CD4-positive, alpha-beta T cell treated with Interleukin-6 at 100 ng/mL for 8 hours (primary cell): ENCODE results near the gene MAD1L1.

Experiments used
- DNase-seq: peaks from one replicate; pipeline ENCODE4 v3.0.0-alpha.2; 2020; ENCODE audit warnings: mixed read lengths, low spot score

MAD1L1 gene

GRCh38 chr7:2218444-2218785 is 14.3 kb downstream of the MAD1L1 start:
- no peak for DNase-seq

GRCh38 chr7:2217716-2218443 is 14.9 kb downstream of the MAD1L1 start:
- no peak for DNase-seq

GRCh38 chr7:2217206-2217605 is 15.5 kb downstream of the MAD1L1 start:
- no peak for DNase-seq

- DNase-seq, result no peak
Observed at GRCh38 chr7:2215851-2216250, 16.9 kb downstream of the MAD1L1 start.

- peak; percentile 22 for DNase-seq
Observed at GRCh38 chr7:2214636-2215035, 18.1 kb downstream of the MAD1L1 start.

GRCh38 chr7:2213551-2214215 is 19.1 kb downstream of the MAD1L1 start:
- DNase-seq, result no peak

- no peak for DNase-seq
Observed at GRCh38 chr7:2212906-2213305, 19.8 kb downstream of the MAD1L1 start.

- no peak for DNase-seq
Observed at GRCh38 chr7:2211926-2212325, 20.8 kb downstream of the MAD1L1 start.

- DNase-seq, result no peak
Observed at GRCh38 chr7:2211259-2211880, 21.4 kb downstream of the MAD1L1 start.

- DNase-seq, result no peak
Observed at GRCh38 chr7:2210551-2211258, 22.0 kb downstream of the MAD1L1 start.

GRCh38 chr7:2209961-2210323 is 22.8 kb downstream of the MAD1L1 start:
- no peak for DNase-seq

- peak; percentile 22 for DNase-seq
Observed at GRCh38 chr7:2209146-2209960, 23.4 kb downstream of the MAD1L1 start.

- DNase-seq, result no peak
Observed at GRCh38 chr7:2208712-2209111, 24.0 kb downstream of the MAD1L1 start.

GRCh38 chr7:2205036-2205780 is 27.5 kb downstream of the MAD1L1 start:
- no peak for DNase-seq

GRCh38 chr7:2204446-2204845 is 28.3 kb downstream of the MAD1L1 start:
- no peak for DNase-seq

GRCh38 chr7:2203766-2204300 is 28.9 kb downstream of the MAD1L1 start:
- DNase-seq, result no peak

- DNase-seq, result no peak
Observed at GRCh38 chr7:2202901-2203765, 29.6 kb downstream of the MAD1L1 start.

GRCh38 chr7:2202361-2202761 is 30.4 kb downstream of the MAD1L1 start:
- no peak for DNase-seq

- no peak for DNase-seq
Observed at GRCh38 chr7:2201686-2202360, 30.9 kb downstream of the MAD1L1 start.
